ENCODE results near the gene EXD3.
"Not testable (repeated sequence)": the region's sequence is repeated elsewhere in the genome, so short reads cannot be mapped to it uniquely, and the experiment has no call there.

EXD3 gene

GRCh38 chr9:137430723-137431415, 7.9 kb upstream of the EXD3 start:
- DNase-seq, result no peak

GRCh38 chr9:137429974-137430722, 7.2 kb upstream of the EXD3 start:
- DNase-seq, result peak in 1 of 2 experiments; percentile 32

DNA sequence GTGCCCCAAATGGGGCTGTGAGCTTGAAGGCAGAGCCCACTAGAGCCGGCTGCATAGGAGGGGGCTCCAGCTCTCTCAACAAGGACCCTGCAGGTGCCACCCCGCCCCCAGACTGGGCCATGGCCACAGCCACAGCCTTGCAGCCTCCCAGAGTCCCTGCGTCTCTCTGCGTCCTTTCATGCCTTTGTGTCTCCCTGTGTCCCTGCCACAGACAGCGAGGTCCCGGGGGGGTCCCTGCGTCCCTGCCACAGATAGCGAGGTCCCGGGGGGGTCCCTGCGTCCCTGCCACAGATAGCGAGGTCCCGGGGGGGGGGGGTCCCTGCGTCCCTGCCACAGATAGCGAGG, 6.6 kb upstream of the EXD3 start:
- no peak for DNase-seq

DNA sequence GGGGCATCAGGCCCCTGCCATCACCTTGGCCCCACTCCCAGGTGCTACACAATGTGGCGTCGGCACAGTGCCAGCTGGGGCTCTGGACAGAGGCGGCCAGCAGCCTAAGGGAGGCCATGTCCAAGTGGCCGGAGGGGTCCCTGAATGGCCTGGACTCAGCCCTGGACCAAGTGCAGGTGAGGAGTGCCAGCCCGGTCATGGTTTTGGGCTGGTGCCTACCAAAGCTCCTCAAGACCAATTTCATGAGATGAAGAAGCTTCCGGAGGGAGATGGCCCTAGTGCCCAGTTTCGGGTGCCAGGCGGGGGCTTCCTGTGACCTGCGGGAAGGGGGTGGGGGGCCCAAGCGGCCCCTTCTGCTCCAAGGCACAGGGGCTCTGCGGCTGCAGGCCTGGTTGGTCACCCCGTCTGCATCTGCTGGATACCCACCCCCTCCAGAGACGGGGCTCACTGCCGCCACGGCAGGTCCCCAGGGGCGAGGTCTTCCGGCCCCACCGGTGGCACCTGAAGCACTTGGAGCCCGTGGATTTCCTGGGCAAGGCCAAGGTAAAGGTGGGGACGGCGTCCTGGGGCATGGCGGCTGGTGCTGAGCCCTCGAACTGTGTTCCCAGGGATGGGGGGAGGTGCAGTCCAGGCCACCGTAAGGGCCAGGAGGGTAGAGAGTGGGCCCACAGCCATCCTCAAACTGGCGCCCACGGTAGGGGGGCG, 6.0 kb upstream of the EXD3 start:
- peak in 1 of 2 experiments; percentile 27 for DNase-seq

DNA sequence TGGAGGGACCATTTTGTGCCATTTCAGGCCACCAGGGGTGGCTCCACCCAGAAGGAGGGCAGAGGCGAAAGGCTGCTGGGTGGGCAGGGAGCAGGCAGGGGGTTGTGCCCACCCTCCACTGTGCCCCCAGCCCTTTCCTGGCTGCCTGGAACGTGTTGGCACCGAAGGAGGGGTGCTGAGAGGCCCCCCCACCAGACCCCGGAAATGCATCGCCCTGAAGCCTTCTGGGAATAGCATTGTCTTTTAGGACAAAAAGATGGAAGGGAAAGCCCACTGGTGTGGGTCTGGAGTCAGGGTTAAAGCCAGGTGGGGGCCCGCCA, 5.3 kb upstream of the EXD3 start:
- no peak for DNase-seq

DNA sequence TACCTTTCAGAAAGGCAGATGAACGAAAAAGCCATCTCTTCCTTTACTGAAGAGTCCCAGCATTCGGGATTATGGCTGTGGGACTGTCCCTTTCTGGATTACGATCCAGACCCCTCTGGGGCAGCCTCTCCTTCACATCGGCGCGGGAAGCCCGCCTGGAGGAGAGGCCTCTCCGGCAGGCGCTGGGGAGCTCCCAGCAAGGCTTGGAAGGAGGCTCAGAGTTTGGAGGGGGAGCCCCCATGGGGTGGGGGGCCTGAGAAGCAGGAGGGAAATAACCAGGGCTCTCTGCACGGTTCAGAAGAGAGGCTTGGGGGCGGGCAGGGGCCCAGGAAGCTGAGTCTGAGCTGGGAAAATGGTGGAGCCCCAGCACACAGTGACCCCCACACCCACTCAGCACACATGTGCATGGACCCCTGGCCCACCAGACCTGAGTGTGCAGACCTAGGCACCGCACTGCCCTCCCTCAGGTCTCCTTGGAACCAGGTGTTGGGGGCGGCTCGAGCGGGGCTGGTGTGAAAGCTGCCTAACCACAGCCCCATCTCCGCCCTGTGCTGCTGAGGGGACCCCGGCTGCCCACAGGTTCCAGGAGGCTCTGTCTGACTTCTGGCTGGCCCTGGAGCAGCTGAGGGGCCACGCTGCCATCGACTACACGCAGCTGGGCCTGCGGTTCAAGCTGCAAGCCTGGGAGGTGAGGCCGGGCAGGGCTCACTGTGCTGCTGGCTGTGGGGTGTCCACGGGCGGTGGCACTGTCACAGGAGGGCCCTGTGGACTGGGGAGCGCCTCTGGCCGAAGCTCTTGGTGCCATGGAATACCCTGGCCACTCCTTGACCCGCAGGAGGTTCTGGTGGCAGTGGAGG, 4.7 kb upstream of the EXD3 start:
- DNase-seq, result no peak

- DNase-seq, result no peak
Observed at GRCh38 chr9:137426018-137426681, 3.2 kb upstream of the EXD3 start.

DNA sequence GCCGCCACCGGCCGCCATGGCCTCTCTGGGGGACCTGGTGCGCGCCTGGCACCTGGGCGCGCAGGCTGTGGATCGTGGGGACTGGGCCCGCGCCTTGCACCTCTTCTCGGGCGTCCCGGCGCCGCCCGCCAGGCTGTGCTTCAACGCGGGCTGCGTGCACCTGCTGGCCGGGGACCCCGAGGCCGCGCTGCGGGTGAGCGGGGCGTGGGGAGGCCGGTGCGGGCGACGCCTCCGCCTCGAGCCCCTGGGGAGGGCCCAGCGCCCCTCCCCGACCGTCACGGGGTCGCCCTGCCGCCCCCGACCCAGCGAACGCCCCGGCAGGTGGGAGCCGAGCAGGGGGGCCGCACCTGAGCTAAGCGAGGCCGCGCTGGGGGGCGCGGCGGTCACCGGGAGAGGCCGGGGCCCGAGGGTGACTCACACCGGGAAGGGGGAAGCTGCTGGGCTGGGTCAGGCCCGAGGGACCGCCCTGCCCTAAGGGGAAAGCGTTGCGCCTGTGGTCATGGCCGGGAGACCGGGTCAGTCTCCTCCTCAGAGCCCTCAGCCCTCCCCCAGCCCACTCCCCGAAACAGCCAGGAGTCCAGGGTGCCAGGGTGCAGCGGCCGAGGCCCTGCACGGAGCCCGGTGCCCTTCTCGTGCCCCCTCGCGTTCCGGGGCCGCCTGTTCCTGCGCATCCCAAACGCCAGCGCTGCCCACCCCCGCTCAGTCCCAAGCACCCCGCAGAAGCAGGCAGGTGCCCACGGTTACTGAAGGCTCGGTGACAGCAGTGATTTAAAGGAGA, 741 bp upstream of the EXD3 start:
- DNase-seq, result no peak

- no peak for DNase-seq
Observed at GRCh38 chr9:137421838-137422603, 941 bp downstream of the EXD3 start.

GRCh38 chr9:137417161-137418021, 5.6 kb downstream of the EXD3 start:
- no peak for DNase-seq

DNA sequence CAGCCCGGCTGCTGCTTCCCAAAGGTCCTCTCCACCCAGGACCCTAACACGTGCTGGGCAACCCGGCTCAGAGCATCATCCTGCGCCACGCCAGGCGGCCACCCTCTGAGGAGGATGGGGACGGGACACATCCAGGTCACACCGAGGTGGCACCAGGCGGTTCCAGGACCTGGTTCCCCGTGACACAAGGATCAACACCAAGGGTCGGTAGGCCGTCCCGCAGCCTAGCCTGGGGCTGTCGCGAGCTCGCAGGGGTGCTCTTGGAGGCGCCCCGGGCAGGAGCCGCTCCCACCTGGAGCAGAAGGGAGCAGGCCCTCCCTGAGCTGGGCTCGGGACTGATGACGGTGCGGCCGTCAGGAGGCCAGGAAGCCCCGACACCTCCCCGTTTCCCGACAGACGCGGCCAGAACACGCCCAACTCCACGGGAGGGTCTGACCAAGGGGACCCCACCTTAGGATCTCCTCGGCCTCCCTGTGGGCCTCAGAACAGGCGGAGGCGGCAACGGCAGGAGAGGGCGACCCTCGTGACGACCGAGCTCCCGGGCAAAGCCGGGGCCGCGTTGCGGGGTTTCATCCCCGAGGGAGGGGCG, 6.3 kb downstream of the EXD3 start:
- no peak for DNase-seq

GRCh38 chr9:137416006-137416562, 6.9 kb downstream of the EXD3 start:
- DNase-seq, result no peak

- no peak for DNase-seq
Observed at GRCh38 chr9:137415451-137415850, 7.5 kb downstream of the EXD3 start.

DNA sequence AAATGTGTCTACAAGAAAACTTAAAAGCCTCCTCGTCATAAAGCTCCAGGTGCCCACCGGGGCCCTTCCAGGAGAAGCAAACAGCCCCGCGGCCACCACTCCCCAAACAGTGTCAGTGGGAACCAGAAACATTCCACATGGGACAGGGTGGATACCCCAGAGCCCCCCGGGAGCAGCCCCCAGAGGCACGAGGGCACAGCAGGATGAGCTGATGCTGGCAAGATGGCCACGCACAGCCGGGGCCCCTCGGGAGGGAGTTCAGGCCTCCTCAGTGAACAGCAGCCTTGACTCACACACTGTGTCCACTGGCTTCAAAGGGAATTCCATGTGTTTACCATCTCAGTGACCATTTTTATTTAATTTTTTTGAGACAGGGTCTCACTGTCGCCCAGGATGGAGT, 10.5 kb downstream of the EXD3 start:
- DNase-seq, result no peak

DNA sequence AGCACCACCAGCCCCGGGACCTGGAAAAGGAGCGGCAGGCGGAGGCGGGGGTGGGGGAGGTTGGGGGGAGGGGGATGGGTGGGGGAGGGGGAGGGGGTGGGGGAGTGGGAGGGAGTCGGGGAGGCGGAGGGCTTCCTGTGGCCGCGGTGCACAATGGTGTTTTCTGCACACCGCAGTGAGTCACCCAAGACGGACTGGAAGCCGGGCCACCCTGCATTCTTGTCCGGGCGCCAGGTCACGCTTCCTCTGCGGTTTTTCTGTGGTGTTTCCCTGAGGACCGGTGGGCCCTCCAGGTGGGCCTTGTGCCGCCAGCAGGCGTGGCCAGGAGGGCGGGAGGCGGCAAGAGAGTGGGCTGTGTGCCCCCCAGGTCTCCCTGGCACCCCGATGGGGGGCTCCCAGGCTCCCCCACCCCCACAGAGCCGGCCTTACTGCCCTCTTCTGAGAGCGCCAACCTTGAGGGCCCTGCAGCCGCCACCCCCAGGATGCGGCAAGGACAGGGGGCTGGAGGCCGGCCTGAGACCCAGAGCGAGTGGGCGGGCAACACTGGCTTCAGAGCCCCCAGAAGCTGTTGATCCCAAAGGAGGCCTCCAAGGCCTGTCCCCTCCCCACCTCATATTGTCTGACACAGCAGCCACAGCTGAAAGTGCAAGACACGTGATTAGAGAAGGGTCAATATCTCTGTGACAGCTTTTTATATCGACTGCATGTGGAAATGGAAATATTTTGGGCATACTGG, 11.1 kb downstream of the EXD3 start:
- no peak for DNase-seq

- no peak for DNase-seq
Observed at GRCh38 chr9:137411260-137411644, 11.7 kb downstream of the EXD3 start.

DNA sequence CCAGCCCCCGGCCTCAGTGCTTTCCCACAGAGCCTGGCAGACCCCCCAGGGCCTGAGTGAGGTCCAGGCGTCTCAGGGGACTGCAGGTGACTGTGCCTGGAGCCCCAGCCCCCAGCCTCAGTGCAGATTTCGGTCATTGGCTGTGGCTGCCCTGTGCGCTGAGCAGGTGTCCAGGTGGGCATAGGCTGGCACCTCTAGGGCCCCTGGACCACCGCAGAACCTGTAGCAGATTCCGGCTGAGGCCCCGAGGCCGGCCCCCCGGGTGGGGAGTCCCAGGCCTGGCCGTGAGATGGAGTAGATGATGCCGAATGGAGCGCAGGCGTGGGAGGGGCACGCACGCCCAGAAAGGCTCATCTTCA, 12.1 kb downstream of the EXD3 start:
- DNase-seq, result no peak

- not testable (repeated sequence) for DNase-seq
Observed at GRCh38 chr9:137410236-137410890, 12.6 kb downstream of the EXD3 start.
